ENCODE measurements around the gene ACAA1.
"Not testable (repeated sequence)": the region's sequence is repeated elsewhere in the genome, so short reads cannot be mapped to it uniquely, and the experiment has no call there.

ACAA1 gene

DNA sequence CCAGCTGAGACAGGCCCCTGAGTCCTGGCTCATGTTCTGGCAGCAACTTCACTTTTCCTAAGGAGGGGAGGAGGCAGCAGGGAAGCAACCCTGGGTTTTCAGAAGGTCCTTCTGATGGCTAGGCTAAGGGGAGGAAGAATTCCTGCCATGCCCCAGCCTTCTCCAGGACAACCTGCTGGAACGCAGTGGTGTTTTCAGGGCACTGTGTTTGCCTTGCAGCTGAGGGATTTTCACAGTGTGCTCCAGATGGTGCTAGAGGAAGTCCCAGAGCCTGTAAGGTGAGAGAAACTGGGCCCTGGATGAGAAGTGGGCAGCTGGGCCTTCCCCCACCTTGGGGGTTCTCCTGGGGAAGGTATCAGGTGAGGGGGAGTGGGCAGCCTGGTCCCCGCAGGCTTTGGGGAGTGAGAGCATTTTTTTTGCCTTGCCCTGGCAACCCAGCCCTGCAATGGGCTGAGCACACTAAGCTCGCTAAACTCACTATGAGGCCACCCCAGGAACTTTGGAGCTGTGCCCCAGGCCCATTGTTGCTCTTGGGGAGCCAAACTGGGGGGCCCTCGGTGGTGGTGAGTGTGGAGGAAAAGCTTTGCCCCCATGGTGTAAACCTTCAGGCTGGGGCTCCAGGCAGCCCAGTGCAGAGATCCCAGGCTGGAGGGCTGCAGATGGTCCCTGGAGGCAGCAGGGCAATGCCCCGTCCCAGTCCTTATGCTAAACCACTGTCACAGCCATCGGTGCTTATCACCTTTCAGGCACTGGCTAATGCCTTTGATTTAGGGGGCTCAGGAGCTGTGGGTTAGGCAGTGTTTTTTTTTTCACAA is 41.1 kb downstream of the ACAA1 start:
- no peaks in the 10 kb centered on the region for H3K36me3 ChIP-seq (ENCODE audit: insufficient read depth, insufficient read length, low read length)
- peaks cover 11% of the 10 kb centered on the region for H3K4me1 ChIP-seq (ENCODE audit: insufficient read depth, insufficient read length)
- no peak for DNase-seq (ENCODE audit: low read depth, low spot score)
- H3K9ac ChIP-seq (ENCODE audit: insufficient read length, low read depth) = no peak overlapping the region
- no peak overlapping the region for H3K4me3 ChIP-seq (ENCODE audit: insufficient read length, low read depth)
- no peaks in the 10 kb centered on the region for H3K9me3 ChIP-seq (ENCODE audit: insufficient read depth, low read length)
- peaks cover 4% of the 10 kb centered on the region for H3K27me3 ChIP-seq (ENCODE audit: insufficient read depth, insufficient read length)
- TF ChIP-seq ZNF274 (IDR thresholded peaks at IDR 0.05; ENCODE audit: low read depth, low read length) (no peak), SUZ12 (IDR thresholded peaks at IDR 0.05; ENCODE audit: extremely low read depth, insufficient read depth, insufficient read length) (no peak), YY1 (IDR thresholded peaks at IDR 0.05; ENCODE audit: insufficient read depth, insufficient read length) (no peak)

GRCh38 chr3:38094999-38095398 is 41.9 kb downstream of the ACAA1 start:
- Histone ChIP-seq H3K4me3 (ENCODE audit: insufficient read length, low read depth) (no peak overlapping the region), H3K36me3 (ENCODE audit: insufficient read depth, insufficient read length, low read length) (no peaks in the 10 kb centered on the region), H3K9ac (ENCODE audit: insufficient read length, low read depth) (no peak overlapping the region), H3K9me3 (ENCODE audit: insufficient read depth, low read length) (no peaks in the 10 kb centered on the region), H3K27me3 (ENCODE audit: insufficient read depth, insufficient read length) (peaks cover 4% of the 10 kb centered on the region), H3K4me1 (ENCODE audit: insufficient read depth, insufficient read length) (peaks cover 9% of the 10 kb centered on the region)
- no peak for TF ChIP-seq SUZ12 (IDR thresholded peaks at IDR 0.05; ENCODE audit: extremely low read depth, insufficient read depth, insufficient read length)
- TF ChIP-seq ZNF274 (IDR thresholded peaks at IDR 0.05; ENCODE audit: low read depth, low read length) = no peak
- no peak for TF ChIP-seq YY1 (IDR thresholded peaks at IDR 0.05; ENCODE audit: insufficient read depth, insufficient read length)
- DNase-seq (ENCODE audit: low read depth, low spot score) = no peak

DNA sequence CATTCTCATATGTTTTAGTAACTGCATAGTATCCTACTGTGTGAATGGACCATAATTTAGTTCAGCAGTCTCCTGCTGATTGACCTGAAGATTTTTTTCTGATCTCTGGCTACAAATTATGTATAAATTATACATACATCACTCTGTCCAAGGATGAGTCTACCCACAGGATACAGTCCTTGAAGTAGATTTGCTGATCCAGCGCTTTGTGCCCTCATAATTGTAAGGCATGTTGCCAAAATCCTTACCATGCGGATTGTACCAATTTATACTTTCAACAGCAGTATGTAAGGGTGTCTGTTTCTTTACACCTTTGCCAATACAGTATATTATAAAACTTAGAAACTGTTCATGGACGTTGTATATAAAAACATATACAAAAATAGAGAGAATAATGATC is 46.5 kb downstream of the ACAA1 start:
- Histone ChIP-seq H3K4me1 (ENCODE audit: insufficient read depth, insufficient read length) (no peaks in the 10 kb centered on the region), H3K27me3 (ENCODE audit: insufficient read depth, insufficient read length) (peaks cover 4% of the 10 kb centered on the region), H3K9ac (ENCODE audit: insufficient read length, low read depth) (no peak overlapping the region), H3K4me3 (ENCODE audit: insufficient read length, low read depth) (no peak overlapping the region), H3K36me3 (ENCODE audit: insufficient read depth, insufficient read length, low read length) (no peaks in the 10 kb centered on the region), H3K9me3 (ENCODE audit: insufficient read depth, low read length) (no peaks in the 10 kb centered on the region)
- TF ChIP-seq SUZ12 (IDR thresholded peaks at IDR 0.05; ENCODE audit: extremely low read depth, insufficient read depth, insufficient read length) (no peak), ZNF274 (IDR thresholded peaks at IDR 0.05; ENCODE audit: low read depth, low read length) (no peak), YY1 (IDR thresholded peaks at IDR 0.05; ENCODE audit: insufficient read depth, insufficient read length) (no peak)
- no peak for DNase-seq (ENCODE audit: low read depth, low spot score)

- peaks cover 4% of the 10 kb centered on the region for H3K27me3 ChIP-seq (ENCODE audit: insufficient read depth, insufficient read length)
- no peak overlapping the region for H3K9ac ChIP-seq (ENCODE audit: insufficient read length, low read depth)
- TF ChIP-seq YY1 (IDR thresholded peaks at IDR 0.05; ENCODE audit: insufficient read depth, insufficient read length) (no peak), ZNF274 (IDR thresholded peaks at IDR 0.05; ENCODE audit: low read depth, low read length) (no peak), SUZ12 (IDR thresholded peaks at IDR 0.05; ENCODE audit: extremely low read depth, insufficient read depth, insufficient read length) (no peak)
- H3K36me3 ChIP-seq (ENCODE audit: insufficient read depth, insufficient read length, low read length) = no peaks in the 10 kb centered on the region
- H3K4me1 ChIP-seq (ENCODE audit: insufficient read depth, insufficient read length) = peaks cover 2% of the 10 kb centered on the region
- peaks cover 4% of the 10 kb centered on the region for H3K9me3 ChIP-seq (ENCODE audit: insufficient read depth, low read length)
- no peak overlapping the region for H3K4me3 ChIP-seq (ENCODE audit: insufficient read length, low read depth)
- no peak for DNase-seq (ENCODE audit: low read depth, low spot score)
These were observed 47.8 kb downstream of the ACAA1 start for GRCh38 chr3:38089163-38089562.

DNA sequence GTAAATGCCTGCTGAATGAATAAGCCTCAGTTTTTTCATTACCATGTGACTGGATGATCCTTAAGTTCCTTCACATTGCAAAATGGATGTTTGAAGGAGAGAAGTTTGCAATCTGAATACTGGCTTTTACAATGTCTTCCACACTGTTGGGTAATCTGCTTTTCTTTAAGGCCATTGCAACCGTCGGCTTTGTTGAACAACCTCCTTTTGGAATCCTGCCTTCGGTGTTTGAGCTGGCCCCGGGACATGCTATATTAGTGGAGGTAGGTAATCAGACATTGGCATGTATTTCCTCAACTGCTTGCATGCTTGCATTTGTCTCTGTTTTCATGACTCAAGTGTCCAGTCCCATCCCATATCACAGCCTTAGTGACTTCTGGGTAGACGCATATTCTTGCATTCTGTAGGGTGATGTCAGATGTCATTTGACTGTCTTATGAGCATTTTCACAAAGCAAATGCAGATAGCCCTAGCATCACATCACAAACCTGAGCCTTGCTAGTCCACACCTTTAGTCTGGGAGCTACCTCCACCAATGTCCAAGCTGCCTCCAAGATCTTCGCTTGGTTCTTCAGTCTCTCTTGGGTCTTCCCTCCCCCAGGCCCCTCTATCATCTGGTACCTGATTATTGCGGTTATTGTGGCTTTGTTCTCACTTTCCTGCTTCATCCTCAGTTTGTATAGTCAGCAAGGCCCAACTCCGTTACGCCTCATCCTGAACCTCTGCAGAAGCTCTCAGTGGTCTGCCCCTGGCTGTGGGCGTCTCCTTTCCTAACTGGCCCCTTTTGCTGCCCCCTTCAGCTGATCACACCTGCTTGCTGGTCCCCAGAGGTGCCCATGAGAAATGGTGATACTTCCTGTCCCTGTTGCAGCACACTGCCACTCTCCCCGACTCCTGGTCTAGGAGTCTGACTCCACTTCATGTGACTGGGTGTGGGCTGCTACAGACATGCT is 48.5 kb downstream of the ACAA1 start:
- no peak overlapping the region for H3K4me3 ChIP-seq (ENCODE audit: insufficient read length, low read depth)
- TF ChIP-seq SUZ12 (IDR thresholded peaks at IDR 0.05; ENCODE audit: extremely low read depth, insufficient read depth, insufficient read length) (no peak), YY1 (IDR thresholded peaks at IDR 0.05; ENCODE audit: insufficient read depth, insufficient read length) (no peak), ZNF274 (IDR thresholded peaks at IDR 0.05; ENCODE audit: low read depth, low read length) (no peak)
- no peaks in the 10 kb centered on the region for H3K36me3 ChIP-seq (ENCODE audit: insufficient read depth, insufficient read length, low read length)
- H3K4me1 ChIP-seq (ENCODE audit: insufficient read depth, insufficient read length) = peaks cover 2% of the 10 kb centered on the region
- DNase-seq (ENCODE audit: low read depth, low spot score) = no peak
- H3K9ac ChIP-seq (ENCODE audit: insufficient read length, low read depth) = no peak overlapping the region
- H3K9me3 ChIP-seq (ENCODE audit: insufficient read depth, low read length) = peaks cover 10% of the 10 kb centered on the region
- peaks cover 2% of the 10 kb centered on the region for H3K27me3 ChIP-seq (ENCODE audit: insufficient read depth, insufficient read length)

GRCh38 chr3:38087278-38087677 is 49.6 kb downstream of the ACAA1 start:
- not testable (repeated sequence) for DNase-seq (ENCODE audit: low read depth, low spot score); H3K4me3 ChIP-seq (ENCODE audit: insufficient read length, low read depth); H3K36me3 ChIP-seq (ENCODE audit: insufficient read depth, insufficient read length, low read length); H3K27me3 ChIP-seq (ENCODE audit: insufficient read depth, insufficient read length); H3K4me1 ChIP-seq (ENCODE audit: insufficient read depth, insufficient read length); H3K9me3 ChIP-seq (ENCODE audit: insufficient read depth, low read length); H3K9ac ChIP-seq (ENCODE audit: insufficient read length, low read depth)

GRCh38 chr3:38086496-38086895 is 50.4 kb downstream of the ACAA1 start:
- no peak for TF ChIP-seq YY1 (IDR thresholded peaks at IDR 0.05; ENCODE audit: insufficient read depth, insufficient read length)
- no peak for TF ChIP-seq ZNF274 (IDR thresholded peaks at IDR 0.05; ENCODE audit: low read depth, low read length)
- TF ChIP-seq SUZ12 (IDR thresholded peaks at IDR 0.05; ENCODE audit: extremely low read depth, insufficient read depth, insufficient read length) = no peak
- H3K9ac ChIP-seq (ENCODE audit: insufficient read length, low read depth) = no peak overlapping the region

More at GRCh38 chr3:38086496-38086895, 50.4 kb downstream of the ACAA1 start:
- peaks cover 10% of the 10 kb centered on the region for H3K9me3 ChIP-seq (ENCODE audit: insufficient read depth, low read length)
- no peaks in the 10 kb centered on the region for H3K36me3 ChIP-seq (ENCODE audit: insufficient read depth, insufficient read length, low read length)
- H3K27me3 ChIP-seq (ENCODE audit: insufficient read depth, insufficient read length) = no peaks in the 10 kb centered on the region
- H3K4me1 ChIP-seq (ENCODE audit: insufficient read depth, insufficient read length) = peaks cover 2% of the 10 kb centered on the region
- H3K4me3 ChIP-seq (ENCODE audit: insufficient read length, low read depth) = no peak overlapping the region
- no peak for DNase-seq (ENCODE audit: low read depth, low spot score)
